ENCODE data around the gene ZCCHC14.
"Not testable (repeated sequence)": the region's sequence is repeated elsewhere in the genome, so short reads cannot be mapped to it uniquely, and the experiment has no call there.

ZCCHC14 gene

DNA sequence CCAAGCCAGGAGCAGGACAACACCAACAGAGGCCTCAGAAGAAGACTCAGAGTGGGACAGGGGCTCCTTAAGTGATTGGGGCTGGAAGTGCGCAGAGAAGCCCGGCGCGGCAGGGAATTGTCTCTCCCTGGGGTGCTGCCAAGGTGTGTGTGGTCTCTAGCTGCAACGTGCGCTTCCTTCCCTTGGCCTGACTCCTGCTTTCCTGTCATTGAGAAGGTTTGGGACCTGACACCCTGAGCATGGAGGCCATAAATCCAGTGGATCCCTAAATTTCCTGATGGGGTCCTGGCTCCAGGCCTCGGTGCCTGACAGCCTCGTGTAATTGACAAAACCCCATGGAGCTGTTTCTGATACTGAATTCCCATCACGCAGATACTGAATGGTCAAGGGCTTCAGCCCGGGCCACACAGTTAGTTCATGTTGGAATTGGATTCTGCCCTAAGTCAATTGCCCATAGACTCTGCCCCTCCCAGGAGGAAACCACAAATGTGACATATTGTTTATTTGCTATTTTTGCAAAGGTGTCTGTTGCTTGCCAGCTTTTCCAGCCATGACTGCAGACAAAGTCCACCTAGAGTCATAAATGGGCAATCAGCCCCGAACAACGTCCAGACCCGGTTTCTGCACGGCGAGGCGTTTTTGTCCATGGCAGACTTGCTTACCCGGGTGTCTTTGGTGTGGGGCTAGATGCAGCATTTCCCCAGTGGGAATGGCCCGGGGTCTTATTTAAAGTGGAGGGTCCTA, 4.4 kb upstream of the ZCCHC14 start:
- not testable (repeated sequence) for DNase-seq

DNA sequence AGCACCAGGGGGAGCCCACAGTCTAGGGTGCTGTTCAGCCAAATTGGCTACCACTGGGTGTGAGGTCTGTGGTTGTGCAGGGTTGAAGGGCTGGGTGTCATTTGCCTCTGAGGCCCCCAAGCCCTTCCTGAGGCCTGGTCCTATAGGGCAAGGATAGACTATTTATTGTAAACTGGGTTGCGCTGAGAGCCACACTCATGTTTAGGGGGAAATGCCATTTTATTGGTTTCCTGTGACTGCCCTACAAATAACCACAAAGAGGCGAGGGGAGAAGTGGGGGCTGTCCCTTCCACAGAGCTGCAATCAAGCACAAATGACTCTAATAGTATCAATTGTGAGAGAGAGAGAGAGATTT, 3.6 kb upstream of the ZCCHC14 start:
- DNase-seq, result no peak

DNA sequence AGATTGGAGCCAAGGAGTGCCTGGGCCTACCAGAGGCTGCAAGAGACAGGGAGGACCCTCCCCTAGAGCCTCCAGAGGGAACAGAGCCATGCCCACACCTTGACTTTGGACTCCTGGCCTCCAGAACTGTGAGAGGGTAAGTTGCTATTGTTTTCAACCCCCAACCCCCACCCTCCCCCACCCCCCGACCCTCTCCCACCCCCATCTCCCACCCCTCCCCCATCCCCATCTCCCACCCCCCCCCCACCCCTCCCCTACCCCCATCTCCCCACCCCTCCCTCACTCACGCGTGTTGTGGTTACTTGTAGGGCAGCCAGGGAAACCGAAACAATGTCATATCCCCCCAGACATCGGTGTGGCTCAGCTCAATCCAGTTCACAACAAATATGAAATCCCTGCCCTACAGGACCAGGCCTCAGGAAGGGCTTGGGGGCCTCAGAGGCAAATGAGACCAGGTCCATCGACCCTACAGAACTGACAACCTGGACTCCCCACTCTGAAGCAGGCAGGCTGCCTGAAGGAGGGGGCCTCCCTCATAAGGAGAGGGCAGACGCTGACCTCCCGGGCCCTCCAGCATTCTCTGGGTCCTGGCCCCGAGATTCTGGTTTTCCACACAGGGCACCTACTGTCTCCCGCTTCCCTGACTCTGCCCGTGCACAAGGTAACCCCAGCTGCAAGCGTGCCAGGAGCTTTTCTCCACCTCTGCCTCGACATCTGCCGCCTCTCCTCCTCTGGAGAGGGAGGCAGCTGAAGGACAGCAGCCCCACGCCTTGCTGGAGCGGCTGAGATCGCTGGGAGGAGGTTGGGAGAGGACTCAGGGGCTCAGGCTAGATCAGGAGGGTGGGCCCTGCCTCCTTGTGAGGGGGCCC, 3.0 kb upstream of the ZCCHC14 start:
- DNase-seq, result no peak

GRCh38 chr16:87493608-87494280, 920 bp upstream of the ZCCHC14 start:
- no peak for DNase-seq

DNA sequence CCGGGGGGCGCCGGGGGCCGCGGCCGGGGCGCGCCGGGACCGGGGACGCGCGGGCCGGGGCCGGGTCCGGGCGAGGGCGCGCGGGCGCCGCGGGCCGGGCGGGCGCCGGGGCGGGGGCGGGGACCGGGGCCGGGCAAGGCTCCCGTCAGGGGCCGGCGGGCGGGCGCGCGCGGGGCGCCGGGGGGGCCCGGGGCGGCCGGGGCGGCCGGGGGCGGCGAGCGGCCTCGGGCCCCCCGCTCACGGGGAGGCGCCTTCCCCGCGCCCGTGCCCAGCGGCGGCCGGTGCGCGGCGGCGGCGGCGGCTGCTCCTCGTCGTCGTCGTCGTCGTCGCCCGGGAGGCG, 563 bp downstream of the ZCCHC14 start:
- DNase-seq, result no peak

DNA sequence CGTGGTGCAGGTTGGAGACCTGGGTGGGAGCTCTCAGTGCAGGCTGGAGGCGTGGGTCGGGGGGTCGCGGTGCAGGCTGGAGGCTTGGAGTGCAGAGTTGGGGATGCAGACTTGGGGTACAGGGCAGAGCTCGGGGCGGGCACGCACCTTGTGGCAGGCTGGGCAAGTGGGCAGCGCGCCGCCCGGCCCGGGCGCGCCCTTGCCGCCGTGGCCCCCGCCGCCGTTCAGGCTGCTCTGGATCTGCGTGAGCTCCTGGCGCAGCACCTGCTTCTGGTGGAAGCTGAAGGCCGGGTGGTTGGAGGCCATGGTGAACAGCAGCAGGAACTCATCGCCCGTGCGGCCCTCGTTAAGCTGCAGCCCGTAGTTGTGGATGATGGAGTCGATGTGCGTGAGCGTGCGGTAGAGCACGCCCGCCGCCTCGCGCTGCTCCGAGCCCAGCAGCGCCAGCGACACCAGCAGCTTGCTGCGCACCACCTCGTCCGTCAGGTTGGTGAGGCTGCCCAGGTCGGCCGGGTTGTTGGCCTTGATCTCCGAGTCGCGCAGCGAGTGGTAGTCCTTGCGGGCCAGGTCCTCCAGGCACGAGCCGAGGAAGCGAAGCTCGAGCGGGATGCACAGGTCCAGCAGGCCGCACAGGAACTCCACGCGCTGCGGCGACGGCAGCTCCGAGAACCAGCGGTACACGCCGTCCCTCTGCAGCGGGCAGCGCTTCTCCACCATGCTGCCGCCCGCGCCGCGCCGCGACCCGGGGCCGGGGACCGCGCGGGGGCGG, 1.1 kb downstream of the ZCCHC14 start:
- DNase-seq, result peak; percentile 68

DNA sequence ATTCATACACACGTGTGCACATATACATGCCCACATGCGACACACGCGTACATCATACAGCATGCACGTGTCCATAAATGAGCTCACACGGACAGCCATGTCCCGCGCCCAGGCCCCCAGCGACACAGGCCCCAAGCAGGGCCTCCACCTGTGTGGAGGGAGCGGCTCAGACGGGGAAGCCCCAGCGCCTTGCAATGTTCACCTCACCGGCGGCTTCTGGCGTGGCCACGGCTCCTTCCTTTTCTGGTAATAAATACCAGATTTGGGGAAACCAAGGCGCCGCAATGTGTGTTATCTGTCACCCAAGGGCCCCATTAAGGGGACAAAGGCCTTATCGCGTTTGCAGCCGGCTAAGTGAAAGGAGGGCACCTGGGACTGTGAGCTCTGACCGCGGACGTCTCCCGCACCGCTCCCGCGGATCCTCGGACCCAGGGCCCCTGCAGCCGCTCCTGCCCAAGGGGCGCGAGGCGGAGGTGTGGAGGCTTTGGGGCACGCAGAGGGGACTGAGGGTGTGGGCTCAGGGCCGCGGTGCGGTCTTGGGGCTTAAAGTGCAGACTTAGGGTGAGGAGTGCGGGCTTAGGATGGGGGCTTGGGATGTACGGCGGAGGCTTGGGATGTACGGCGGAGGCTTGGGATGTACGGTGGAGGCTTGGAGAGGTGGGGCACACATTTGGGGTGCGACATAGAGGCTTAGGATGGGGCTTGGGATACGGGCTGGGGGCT, 1.9 kb downstream of the ZCCHC14 start:
- peak; percentile 56 for DNase-seq

GRCh38 chr16:87490096-87490798, 2.6 kb downstream of the ZCCHC14 start:
- DNase-seq, result no peak

- no peak for DNase-seq
Observed at GRCh38 chr16:87489434-87490045, 3.3 kb downstream of the ZCCHC14 start.

DNA sequence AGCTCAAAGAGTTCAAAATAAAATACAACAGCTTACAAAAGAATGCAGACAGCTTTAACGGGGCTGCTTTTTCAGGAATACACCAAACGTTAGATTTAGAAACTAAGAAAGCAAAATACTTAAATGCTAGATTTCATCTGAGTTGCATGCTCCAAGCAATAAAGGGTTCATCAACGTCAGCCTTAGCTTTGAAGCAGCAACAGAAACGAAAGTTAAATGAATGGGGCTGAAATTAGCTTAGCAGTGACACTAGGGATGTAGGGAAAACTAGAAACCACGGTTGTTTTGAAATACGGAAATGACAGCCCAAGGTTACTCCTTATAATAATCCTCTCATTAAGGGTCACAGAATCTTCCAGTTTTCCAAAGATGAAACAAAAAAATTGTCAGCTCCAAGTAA, 3.9 kb downstream of the ZCCHC14 start:
- not testable (repeated sequence) for DNase-seq

GRCh38 chr16:87487361-87487924, 5.4 kb downstream of the ZCCHC14 start:
- DNase-seq, result peak; percentile 42

DNA sequence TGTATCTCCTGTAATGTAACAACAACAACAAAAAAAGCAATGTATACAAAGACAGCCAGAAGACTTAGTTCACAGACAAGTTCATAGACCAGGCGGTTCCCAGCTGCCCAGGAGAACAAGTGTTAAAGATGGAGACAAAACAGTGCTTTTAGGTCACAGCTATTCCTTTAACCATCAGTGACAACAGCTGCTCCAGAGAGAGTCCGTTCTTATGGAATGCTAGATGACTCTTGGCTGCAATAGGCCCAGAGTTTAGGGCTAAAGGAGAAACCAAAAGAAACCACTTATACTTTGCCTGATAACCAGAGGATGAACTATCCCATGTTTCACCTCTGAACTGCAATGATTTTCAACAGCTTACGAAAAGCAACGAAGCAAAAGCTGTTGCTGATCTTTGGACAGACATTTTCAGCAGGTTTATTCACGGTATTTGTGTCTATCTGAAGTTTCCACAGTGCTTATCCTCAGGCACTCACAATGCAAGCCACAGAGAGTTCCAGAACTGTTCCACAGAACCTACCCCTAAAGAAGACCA, 6.0 kb downstream of the ZCCHC14 start:
- no peak for DNase-seq

- no peak for DNase-seq
Observed at GRCh38 chr16:87486282-87486681, 6.5 kb downstream of the ZCCHC14 start.

DNA sequence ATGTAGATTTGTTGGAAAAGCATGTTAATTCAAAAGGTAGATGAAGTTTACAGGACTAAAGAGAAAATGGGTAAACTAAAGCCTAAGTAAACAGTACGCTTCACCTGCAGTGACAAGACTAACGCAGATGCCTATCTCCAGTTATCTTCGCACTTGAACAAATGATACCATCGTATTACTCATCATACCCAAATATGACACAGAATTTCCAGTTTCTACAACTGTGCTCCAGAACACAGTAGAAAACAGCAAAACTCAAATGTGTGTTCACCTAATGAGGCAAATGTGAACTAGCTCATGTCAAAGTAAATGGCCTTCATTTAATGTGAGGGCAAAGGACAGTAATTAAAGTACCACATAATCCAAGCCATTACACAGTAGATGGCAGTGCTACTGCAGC, 7.0 kb downstream of the ZCCHC14 start:
- not testable (repeated sequence) for DNase-seq

DNA sequence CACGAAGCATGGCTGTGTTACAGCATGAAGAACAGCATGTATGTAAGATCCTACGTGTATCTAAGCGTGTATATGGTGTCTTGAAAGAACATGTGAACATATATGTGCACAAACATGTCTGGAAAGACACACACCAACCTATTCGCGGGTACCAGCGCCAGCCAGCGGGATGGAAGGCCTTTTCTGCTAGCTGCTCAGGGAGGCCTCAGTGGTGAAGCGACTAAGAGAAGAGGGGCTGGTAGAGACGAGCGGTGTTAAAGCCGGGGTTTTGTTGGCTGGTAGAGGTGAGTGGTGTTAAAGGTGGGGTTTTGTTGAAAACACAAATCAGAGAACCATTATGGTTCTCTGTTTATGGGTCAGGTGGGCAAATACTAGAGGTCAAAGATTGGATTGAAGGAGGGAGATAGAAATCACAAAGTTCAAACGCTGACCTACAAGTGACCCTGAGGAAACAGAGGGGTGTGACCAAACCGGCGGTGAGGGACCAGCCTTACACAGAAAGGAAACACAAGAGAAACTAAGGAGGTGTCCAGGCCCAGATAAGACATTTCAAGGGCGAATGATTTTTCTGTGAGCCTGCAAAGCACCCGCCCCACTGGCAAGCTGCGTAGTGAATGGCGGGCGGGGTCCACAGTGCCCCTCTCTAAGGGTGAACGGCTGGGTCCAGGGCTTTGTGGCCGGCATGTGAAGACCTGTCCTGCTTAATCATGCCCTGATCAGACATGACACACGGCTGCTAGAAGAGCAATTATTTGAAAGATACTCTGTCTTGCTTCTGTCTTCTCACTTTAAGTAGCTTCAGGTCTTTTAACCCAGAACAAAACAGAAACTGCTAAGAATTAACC, 8.1 kb downstream of the ZCCHC14 start:
- DNase-seq, result no peak

GRCh38 chr16:87483481-87483880, 9.3 kb downstream of the ZCCHC14 start:
- DNase-seq, result no peak

DNA sequence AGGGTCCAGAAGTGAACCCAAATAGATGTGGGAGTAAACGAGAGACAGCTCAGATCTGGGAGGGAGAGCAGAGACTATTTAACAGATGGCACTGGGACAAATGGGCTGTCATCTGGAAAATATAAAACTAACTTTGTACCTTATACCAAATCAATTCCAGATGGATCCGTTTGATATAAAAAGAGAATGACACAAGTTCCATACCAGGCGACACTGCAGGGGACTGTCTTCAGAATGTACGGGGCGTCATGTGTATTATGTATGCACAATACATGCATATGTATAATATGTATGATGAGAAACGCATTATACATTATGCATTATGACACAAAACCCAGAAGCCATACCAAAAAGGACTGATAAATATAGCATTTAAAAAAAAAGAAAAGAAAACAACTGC, 10.2 kb downstream of the ZCCHC14 start:
- DNase-seq, result not testable (repeated sequence)

DNA sequence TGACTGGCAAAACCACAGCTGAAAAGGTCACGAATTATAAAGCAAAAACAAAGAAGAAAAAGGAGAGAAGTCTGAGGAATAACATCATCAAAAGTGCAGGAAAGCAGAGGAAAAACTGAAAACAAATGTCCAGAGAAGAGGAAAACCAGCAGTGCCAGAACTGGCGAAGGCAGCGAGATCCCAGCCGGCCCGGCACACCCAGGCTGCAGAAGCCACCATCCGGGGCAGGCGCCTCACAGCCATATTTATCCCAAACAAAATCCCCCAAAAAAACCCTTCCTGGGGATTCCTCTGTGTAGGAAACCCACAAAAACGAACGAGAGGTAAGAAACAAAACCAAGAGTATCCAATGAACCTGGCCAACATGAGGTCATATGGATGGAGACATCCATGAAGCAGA, 10.6 kb downstream of the ZCCHC14 start:
- DNase-seq, result no peak

GRCh38 chr16:87481711-87482110, 11.1 kb downstream of the ZCCHC14 start:
- not testable (repeated sequence) for DNase-seq
